ENCODE data around the gene ABCG1.

GRCh38 chr21:42343101-42343500 is 124.2 kb downstream of the ABCG1 start:
- TF ChIP-seq FOS (IDR thresholded peaks at IDR 0.05; ENCODE audit: low read depth, low read length) (no peak), USF2 (IDR thresholded peaks at IDR 0.05; ENCODE audit: low read depth, low read length) (no peak)
